GM12801 (cell line): ENCODE results near the gene FBLN1.

Source experiments
- TF ChIP-seq, protein P1 (sequence below): IDR thresholded peaks from one replicate; pipeline ENCODE4 v1.5.1; 2011; ENCODE audit warnings: control low read depth; ENCODE audit not compliant: insufficient read length; ENCODE audit errors: extremely low read depth

Gene FBLN1

DNA sequence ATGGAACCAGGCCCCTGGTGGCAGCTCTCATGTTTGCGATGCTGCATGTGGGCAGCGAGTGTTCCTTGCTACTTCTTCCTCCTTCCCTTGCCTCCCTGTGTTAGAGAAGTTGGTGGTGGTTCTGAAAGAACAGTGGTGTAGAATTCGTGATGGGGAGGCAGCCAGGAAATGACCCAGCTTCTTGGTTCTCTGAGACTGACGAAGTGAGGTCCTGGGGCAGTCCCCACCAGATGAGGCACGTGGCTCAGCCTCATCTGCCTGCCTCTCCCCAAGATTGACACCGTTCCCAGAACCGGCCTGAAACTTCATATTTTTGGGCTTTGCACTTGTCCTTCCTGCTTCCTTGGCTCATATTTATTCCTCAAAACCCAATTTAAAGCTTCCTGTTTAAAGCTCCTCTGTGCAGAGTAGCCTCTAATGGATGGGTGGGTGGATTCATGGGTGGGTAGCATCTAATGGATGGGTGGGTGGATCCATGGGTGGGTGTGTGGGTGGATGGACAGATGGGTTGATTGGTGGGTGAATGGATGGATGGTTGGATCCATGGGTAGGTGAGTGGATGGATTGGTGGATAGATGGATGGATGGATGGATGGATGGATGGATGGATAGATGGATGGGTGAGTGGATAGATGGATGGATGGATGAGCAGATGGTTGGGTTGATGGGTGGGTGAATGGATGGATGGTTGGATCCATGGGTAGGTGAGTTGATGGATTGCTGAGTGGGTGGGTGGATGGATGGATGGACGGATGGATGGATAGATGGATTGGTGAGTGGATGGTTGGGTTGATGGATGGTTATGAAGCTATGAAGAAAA is 91.6 kb downstream of the FBLN1 start:
- TF ChIP-seq, protein P1, sequence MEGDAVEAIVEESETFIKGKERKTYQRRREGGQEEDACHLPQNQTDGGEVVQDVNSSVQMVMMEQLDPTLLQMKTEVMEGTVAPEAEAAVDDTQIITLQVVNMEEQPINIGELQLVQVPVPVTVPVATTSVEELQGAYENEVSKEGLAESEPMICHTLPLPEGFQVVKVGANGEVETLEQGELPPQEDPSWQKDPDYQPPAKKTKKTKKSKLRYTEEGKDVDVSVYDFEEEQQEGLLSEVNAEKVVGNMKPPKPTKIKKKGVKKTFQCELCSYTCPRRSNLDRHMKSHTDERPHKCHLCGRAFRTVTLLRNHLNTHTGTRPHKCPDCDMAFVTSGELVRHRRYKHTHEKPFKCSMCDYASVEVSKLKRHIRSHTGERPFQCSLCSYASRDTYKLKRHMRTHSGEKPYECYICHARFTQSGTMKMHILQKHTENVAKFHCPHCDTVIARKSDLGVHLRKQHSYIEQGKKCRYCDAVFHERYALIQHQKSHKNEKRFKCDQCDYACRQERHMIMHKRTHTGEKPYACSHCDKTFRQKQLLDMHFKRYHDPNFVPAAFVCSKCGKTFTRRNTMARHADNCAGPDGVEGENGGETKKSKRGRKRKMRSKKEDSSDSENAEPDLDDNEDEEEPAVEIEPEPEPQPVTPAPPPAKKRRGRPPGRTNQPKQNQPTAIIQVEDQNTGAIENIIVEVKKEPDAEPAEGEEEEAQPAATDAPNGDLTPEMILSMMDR = no peak

DNA sequence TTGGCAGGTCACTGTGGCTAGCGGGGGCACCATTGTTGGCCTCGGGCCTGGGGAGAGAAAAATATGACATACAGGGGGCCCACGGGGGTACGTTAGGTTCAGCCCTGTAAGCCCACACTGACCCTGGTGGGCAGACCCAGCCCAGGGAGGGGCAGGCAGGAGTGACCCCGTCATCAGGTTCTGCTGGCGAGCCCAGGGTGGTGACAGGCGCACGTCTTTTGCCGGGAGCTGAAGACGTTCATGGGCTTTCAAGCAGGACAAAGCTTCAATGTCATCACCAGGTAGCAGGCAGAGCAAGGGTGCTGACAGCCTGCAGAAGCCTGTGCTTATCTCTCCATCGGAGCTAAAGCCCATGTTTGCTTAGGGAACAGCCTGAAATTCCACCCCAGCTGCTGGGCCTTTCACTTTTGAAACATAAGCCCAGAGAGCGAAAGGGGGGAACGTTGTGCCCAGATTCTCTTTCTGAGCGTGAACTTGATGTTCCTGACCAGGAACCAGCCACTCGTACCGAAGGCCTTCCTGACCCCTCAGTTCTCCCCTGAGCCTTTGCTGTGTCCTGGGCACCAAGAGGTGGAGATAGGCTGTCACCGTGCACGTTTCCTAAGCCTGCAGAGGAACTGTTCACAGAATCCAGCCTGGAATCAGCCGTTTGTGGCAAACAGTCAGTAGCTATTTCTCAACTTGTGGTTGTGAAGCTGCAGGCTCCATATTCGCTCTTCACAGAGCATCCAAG is 94.9 kb downstream of the FBLN1 start:
- TF ChIP-seq, protein P1 = no peak

DNA sequence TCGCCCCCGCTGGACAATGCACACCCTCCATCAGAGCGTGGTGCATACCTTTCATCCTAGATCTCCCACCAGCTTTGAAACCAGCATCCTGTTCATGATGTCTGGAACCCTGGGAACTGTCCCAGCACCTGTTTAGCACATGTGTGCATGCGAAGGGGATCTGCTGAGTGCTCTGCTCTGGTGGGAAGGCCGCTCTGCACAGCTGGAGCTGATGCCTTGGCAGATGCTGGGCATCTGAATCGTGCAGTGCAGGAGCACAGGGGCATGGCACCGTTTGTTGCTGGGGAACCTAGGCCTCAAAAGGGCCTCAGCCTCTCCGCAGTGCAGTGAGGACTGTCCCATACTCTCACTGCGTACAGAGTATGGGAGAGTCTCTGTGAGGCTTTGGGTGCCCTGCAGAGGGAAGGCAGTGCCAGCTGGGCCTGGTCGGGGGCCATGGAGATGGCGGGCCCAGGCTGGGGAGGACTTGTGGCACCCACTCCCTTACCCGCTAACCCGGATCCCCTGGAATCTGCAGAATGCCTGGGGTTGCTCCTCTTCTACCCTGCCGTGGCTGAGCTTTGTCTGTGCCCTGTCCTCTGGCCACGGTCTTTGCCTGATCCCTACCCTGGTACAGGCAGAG is 96.0 kb downstream of the FBLN1 start:
- TF ChIP-seq, protein P1 = no peak

- TF ChIP-seq, protein P1 = no peak
Measured at GRCh38 chr22:45599836-45600577, 97.3 kb downstream of the FBLN1 start.

GRCh38 chr22:45600790-45601730 is 98.4 kb downstream of the FBLN1 start:
- TF ChIP-seq, protein P1 = no peak

DNA sequence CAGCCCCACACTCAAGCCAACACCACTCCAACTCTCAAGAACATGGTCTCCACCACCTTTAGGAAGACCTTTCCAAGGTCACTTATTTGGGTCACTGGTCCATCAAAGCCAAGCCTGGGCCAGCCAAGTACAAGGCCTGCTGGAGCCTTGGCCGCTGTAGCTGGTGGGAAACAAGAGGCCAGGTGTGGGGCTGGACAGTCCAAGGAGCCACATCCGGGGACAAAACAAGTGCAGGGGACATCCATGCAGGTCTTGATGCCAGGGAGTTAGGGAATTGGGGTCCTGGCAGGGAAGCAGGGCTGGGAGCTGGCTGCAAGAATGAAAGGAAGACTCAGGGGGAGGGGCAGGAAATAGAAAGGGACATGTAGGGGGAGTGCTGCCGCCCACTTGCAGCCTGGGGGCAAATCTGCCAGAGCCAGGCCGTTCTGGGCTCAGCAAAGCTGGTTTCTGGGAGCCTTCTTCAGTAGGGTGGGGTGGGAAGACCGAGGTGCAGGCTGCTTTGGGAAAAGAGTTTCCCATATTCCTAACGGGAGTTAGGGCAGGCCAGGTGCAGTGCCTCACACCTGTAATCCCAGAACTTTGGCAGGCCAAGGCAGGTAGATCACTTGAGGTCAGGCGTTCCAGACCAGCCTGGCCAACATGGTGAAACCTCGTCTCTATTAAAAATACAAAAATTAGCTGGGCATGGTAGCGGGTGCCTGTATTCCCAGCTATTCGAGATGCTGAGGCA is 99.5 kb downstream of the FBLN1 start:
- TF ChIP-seq, protein P1 = no peak
